Stimulated activated CD4-positive, alpha-beta T cell treated with anti-CD3 and anti-CD28 coated beads, Interleukin-12 subunit alpha, Interleukin-12 subunit beta, amount 100 ng/mL, for 48 hours (primary cell): ENCODE data around the gene ZNF593.

Source experiments
- DNase-seq, 3 donors: peaks; one replicate each; pipeline ENCODE4 v3.0.0-alpha.2; 2020; ENCODE audit warnings: low read depth in 2 of 3, low spot score in 1 of 3

Gene ZNF593

DNA sequence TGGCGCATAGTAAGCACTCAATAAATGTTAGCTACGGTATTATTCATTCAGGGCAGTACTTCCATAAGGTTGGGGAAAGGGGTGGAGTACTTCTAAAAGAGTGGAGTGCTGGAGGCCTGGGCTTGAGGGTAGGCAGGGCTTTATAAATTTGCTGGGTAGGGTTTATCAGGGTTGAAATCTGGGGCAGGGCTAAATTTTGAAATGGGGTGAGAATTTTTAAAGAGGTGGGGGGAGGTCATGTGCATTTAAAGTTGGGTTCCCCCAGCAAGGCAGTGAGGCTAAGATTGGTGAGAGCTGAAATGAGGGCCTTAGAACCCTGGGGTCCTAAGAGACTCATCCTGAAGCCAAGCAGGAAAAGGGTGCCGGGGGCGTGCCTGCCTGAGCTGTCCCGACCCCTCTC, 30.7 kb downstream of the ZNF593 start:
- no peak for DNase-seq

- no peak for DNase-seq
Observed at GRCh38 chr1:26203642-26204318, 34.1 kb downstream of the ZNF593 start.

DNA sequence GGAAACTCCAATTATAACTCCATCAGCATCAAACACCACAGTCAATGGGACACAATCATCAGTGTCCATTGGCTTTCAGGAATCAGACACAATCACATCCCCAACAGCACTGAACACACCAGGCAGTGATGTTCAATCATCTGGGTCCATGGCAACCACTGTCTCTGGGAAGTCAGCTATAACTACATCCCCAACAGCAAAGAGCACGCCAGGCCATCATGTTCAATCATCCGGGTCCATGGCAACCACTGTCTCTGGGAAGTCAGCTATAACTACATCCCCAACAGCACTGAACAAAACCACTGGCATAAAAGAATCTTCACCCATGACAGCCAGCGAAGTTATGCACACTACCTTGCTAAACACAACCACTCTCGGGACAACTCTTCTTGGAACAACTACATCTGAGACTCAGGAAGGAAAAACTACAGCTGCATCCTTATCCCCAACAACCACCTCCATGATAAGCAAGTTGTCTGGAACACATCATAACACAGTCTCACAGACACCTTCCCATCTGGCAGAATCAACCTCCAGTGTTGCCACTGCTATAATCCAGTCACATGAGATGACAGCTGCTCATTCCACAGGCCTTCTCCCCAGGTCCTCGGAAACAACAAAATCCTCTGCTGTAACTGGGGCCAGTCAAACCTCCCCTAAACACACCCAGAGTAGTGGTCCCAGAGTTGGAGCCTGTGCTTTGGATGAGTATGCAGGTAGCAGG, 40.6 kb downstream of the ZNF593 start:
- no peak for DNase-seq

DNA sequence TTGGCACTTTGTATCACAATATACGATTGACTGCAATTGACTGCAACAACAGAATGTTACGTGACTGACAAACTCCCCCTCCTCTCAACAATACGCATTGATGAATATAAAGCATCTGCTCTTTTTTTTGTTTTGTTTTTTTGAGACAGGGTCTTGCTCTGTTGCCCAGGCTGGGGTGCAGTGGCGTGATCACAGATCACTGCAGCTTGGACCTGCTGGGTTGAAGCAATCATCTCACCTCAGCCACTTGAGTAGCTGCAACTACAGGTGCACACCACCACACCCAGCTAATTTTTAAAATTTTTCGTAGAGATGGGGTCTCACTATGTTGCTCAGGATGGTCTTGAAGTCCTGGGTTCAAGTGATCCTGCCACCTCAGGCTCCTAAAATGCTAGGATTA, 43.0 kb downstream of the ZNF593 start:
- DNase-seq, result no peak

DNA sequence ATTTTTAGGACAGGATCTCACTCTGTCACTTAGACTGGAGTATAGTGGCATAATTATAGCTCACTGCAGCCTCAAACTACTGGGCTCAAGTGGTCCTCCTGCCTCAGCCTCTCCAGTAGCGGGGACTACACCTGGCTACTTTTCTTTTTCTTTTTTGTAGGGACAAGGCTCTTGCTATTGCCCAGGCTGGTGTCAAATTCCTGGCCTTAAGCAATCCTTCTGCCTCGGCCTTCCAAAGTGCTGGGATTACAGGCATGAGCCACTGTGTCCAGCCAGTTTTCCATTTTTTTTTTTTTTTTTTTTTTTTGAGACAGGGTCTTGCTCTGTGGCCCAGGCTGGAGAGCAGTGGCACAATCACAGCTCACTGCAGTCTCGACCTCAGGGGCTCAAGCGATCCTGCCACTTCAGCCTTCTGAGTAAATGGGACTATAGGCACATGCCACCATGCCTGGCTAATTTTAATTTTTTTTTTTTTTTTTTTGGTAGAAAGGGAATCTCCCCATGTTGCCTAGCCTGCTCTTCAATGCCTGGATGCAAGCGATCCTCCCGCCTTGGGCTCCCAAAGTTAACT, 43.7 kb downstream of the ZNF593 start:
- DNase-seq, result no peak

GRCh38 chr1:26215246-26215645, 45.5 kb downstream of the ZNF593 start:
- no peak for DNase-seq

DNA sequence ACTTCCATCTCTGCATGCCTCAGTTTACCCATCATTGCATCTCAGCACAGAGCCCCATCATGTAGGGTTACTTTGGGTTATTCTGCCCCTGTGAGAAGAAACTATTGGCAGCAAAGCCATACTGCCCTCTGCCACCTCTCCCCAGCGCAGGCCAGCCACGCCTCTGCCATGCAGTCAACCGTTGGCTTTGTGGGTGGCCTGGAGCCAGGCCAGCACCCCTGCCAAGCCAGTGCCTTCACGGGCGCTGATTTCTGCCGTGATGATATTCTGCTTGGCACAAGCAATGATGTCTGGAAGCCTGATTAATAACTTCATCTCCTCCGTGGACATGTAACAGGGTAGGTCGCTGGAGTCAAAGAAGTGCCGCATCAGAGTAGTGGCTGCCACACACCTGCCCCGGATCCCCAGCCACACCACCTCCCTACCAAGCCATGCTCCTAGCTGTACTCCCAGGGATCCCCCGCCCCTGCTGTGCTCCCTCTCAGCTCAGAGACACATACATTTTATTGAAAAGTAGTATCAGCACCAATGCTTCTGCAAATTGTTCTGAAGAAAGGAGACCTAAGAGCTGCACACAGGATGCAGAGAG, 49.3 kb downstream of the ZNF593 start:
- no peak for DNase-seq
